Sigmoid colon (tissue), 7 donors: Measurements from ENCODE around the gene PDK2. TPM values are rescaled to one million over a fixed set of nuclear protein-coding genes. Genes with fewer than 3 reads are reported as not detected.

Source experiments
- DNase-seq: peaks from one replicate; pipeline ENCODE4 v3.0.0-alpha.2; 2019
- H3K27ac ChIP-seq, 4 donors: fragments of 200-600 bp; sonication (generic); one replicate each; pipeline ENCODE4 v1.5.1; 2016 to 2019; ENCODE audit warnings: mild to moderate bottlenecking in 1 of 4
- H3K27me3 ChIP-seq, 3 donors: fragments of 200-600 bp; sonication (generic); one replicate each; pipeline ENCODE4 v1.5.1; 2019; ENCODE audit warnings: mild to moderate bottlenecking in 1 of 3
- H3K36me3 ChIP-seq, 4 donors: fragments of 200-600 bp; sonication (generic); one replicate each; pipeline ENCODE4 v1.5.1; 2016 to 2019
- H3K4me1 ChIP-seq, 4 donors: fragments of 200-600 bp; sonication (generic); one replicate each; pipeline ENCODE4 v1.5.1; 2017 to 2019
- H3K4me3 ChIP-seq, 4 donors: fragments of 200-600 bp; sonication (generic); one replicate each; pipeline ENCODE4 v1.5.1; 2017 to 2019; ENCODE audit warnings: mild to moderate bottlenecking in 2 of 4, moderate library complexity in 1 of 4
- H3K9me3 ChIP-seq, 4 donors: fragments of 200-600 bp in 3 of 4; sonication (generic) in 3 of 4; one replicate each; pipeline versions ENCODE4 v1.5.1 to v1.6.1; 2013 to 2019
- EP300 ChIP-seq, 4 donors: sonication (generic); formaldehyde crosslinking; IDR thresholded peaks; one replicate each; pipeline ENCODE4 v1.6.1; 2017; ENCODE audit warnings: antibody characterized with exemption in 4 of 4
- POLR2A ChIP-seq, 2 donors: fragments of 450-650 bp; IDR thresholded peaks; one replicate each; pipeline ENCODE4 v1.6.1; 2016; ENCODE audit warnings: antibody characterized with exemption in 2 of 2, mild to moderate bottlenecking in 2 of 2, moderate library complexity in 2 of 2
- POLR2AphosphoS5 ChIP-seq, 4 donors: sonication (generic); formaldehyde crosslinking; IDR thresholded peaks; one replicate each; pipeline ENCODE4 v1.6.1; 2017; ENCODE audit warnings: antibody characterized with exemption in 4 of 4
- WGBS, 2 donors: extraction: QIAGEN DNeasy Blood & Tissue Kit; methylation state at CpG; one replicate each; pipeline ENCODE4 v1.1.7; 2013; 5-methylcytosine and 5-hydroxymethylcytosine counted together
- intact Hi-C: fragments of 100-400 bp; cut with DNase I; formaldehyde crosslinking; loops from one replicate; pipeline ENCODE4 v1.15.1; 2023
- polyA plus RNA-seq, 3 donors: library from polyadenylated mRNA; stranded (reverse); fragments of 200-250 nt; gene quantifications; one replicate each; pipeline ENCODE4 v1.2.3, GENCODE V29; 2013
- total RNA-seq, 4 donors: library from RNA; depleted of rRNA; stranded (reverse); fragments of >200 nt; gene quantifications; one replicate each; pipeline ENCODE4 v1.1.0, GENCODE V29; 2016
- TF ChIP-seq, protein P1 (sequence below), 4 experiments: fragments of 450-650 bp in 3 of 4; fragments of 200-600 bp in 1 of 4; IDR thresholded peaks; one replicate each; pipeline ENCODE4 v1.5.1; 2016 to 2019; ENCODE audit warnings: antibody characterized with exemption in 4 of 4, mild to moderate bottlenecking in 3 of 4, moderate library complexity in 2 of 4
- donor health status: healthy with polysubstance abuse.
- donor health status: Bipolar disorder and iron deficiency.
- donor health status: healthy.

The PDK2 gene
- total and polyA plus RNA-seq, 7 donors, result 23.1 to 82.8 (median 43.9) TPM

- H3K4me1 ChIP-seq, result peaks cover 0 to 56% (median 41%) of the 10 kb centered on the region in 4 donors
- intact Hi-C loops, result no loop called here
These were observed 35.6 kb downstream of the PDK2 start for GRCh38 chr17:50130559-50131305.

DNA sequence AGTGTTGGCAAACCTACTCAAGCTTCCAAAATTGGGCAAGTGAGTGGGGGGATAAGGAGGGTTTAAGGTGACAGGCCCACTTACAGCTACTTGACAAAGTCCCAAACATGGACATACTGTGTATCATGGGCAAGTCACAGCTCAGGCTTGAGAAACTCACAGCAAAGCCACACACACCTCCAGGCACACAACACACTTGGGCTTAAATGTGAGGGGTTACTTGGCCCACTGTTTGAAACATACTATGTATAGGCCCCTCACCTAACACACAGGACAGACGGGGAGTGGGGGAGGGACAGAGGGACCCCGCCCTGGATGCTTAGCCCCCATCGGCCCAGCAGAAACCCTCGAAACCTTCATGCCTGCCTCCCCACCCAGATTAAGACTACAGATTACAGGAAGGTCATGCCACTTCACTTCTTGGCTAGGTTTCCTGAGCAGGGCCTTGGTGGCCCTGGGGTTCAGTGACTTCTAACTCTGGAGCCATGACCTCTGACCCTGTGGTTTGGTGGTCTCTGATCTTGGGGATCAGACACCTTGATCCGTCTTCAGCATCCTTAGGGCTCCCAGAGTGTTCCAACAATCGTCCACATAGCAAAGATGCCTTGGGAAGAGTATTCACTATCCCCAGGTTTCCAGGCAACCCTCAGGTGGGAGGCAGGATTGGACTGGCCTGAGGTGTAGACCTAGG, 37.1 kb downstream of the PDK2 start:
- Histone ChIP-seq H3K27ac (peak overlapping the region in 2 of 4 donors; percentile 73 to 75), H3K9me3 (no peaks in the 10 kb centered on the region), H3K4me3 (no peak overlapping the region), H3K36me3 (peaks cover 7 to 30% (median 20%) of the 10 kb centered on the region in 4 donors), H3K27me3 (peaks cover 7 to 25% (median 10%) of the 10 kb centered on the region in 3 donors), H3K4me1 (peaks cover 0 to 56% (median 41%) of the 10 kb centered on the region in 4 donors)
- TF ChIP-seq EP300 (IDR thresholded peaks at IDR 0.05) (no peak), POLR2A (IDR thresholded peaks at IDR 0.05) (no peak), POLR2AphosphoS5 (IDR thresholded peaks at IDR 0.05) (no peak)
- TF ChIP-seq, protein P1, sequence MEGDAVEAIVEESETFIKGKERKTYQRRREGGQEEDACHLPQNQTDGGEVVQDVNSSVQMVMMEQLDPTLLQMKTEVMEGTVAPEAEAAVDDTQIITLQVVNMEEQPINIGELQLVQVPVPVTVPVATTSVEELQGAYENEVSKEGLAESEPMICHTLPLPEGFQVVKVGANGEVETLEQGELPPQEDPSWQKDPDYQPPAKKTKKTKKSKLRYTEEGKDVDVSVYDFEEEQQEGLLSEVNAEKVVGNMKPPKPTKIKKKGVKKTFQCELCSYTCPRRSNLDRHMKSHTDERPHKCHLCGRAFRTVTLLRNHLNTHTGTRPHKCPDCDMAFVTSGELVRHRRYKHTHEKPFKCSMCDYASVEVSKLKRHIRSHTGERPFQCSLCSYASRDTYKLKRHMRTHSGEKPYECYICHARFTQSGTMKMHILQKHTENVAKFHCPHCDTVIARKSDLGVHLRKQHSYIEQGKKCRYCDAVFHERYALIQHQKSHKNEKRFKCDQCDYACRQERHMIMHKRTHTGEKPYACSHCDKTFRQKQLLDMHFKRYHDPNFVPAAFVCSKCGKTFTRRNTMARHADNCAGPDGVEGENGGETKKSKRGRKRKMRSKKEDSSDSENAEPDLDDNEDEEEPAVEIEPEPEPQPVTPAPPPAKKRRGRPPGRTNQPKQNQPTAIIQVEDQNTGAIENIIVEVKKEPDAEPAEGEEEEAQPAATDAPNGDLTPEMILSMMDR (IDR thresholded peaks at IDR 0.05), result no peak
- 77 to 82% methylated on average over 6 of the region's 6 CpGs for WGBS, 2 donors
- intact Hi-C loops, result no loop called here
- no peak for DNase-seq

More at GRCh38 chr17:50130559-50131305, 35.6 kb downstream of the PDK2 start:
- Histone ChIP-seq H3K9me3 (no peaks in the 10 kb centered on the region), H3K27me3 (peaks cover 7 to 25% (median 10%) of the 10 kb centered on the region in 3 donors), H3K36me3 (peaks cover 0 to 15% (median 11%) of the 10 kb centered on the region in 4 donors), H3K27ac (peak overlapping the region in 1 of 4 donors; percentile 33), H3K4me3 (peak overlapping the region in 3 of 4 donors; percentile 51 to 61 (median 59))
- DNase-seq, result no peak
- TF ChIP-seq, protein P1 (IDR thresholded peaks at IDR 0.05), result no peak
- TF ChIP-seq EP300 (IDR thresholded peaks at IDR 0.05) (no peak), POLR2AphosphoS5 (IDR thresholded peaks at IDR 0.05) (no peak), POLR2A (IDR thresholded peaks at IDR 0.05) (no peak)
- WGBS, 2 donors, result 29 to 52% methylated on average over 19 of the region's 19 CpGs

DNA sequence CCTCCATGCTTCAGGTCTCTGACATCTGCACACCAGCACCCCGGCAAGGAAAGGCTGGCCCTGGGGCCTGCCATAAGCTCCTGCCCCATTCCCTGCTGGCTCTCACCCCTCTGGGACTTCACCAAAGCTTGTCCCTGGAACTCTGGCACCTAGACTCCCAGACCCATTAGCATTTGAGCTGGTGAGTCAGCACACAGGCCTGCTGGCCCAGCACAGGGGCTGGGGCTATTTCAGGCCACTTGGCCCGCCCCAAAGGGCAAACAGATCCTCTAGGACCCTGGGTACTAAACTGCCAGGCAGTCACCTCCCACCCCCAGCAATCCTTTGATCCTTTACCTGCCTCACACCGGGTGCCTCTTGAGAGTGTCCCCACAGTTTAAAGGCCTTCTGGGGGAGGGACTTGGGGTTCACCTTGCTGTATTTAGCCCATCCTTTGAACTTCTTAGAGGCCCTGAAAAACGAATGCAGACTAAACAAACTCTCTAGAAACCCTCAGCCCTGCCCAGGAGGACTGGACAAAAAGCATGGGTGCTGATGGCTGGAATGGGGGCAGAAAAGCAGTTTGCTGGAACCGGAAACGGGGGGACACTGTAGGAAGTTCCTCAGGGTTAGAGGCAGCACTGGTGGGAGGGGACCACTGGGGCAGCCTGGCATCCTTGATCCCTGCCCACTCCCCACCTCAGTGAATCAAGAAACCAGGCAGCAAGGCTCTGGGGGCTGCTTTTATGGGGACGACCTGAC, 38.0 kb downstream of the PDK2 start:
- intact Hi-C loops, result no loop called here
- 58 to 66% methylated on average over 7 of the region's 7 CpGs for WGBS, 2 donors
- Histone ChIP-seq H3K27ac (peak overlapping the region; percentile 51 to 75 (median 64)), H3K4me3 (no peak overlapping the region), H3K4me1 (peaks cover 0 to 54% (median 41%) of the 10 kb centered on the region in 4 donors), H3K36me3 (peaks cover 7 to 40% (median 28%) of the 10 kb centered on the region in 4 donors), H3K27me3 (peaks cover 7 to 23% (median 10%) of the 10 kb centered on the region in 3 donors), H3K9me3 (no peaks in the 10 kb centered on the region)
- TF ChIP-seq POLR2A (IDR thresholded peaks at IDR 0.05) (no peak), EP300 (IDR thresholded peaks at IDR 0.05) (no peak)
- no peak for DNase-seq

- WGBS, 2 donors, result 23 to 58% methylated on average over 16 of the region's 16 CpGs
- DNase-seq, result no peak
- no peaks in the 10 kb centered on the region for H3K9me3 ChIP-seq
- intact Hi-C loops, result no loop called here
- TF ChIP-seq, protein P1 (IDR thresholded peaks at IDR 0.05), result no peak
- H3K4me3 ChIP-seq, result no peak overlapping the region
- peak overlapping the region; percentile 51 to 75 (median 64) for H3K27ac ChIP-seq
- peaks cover 7 to 19% (median 10%) of the 10 kb centered on the region in 3 donors for H3K27me3 ChIP-seq
- peaks cover 10 to 45% (median 33%) of the 10 kb centered on the region in 4 donors for H3K36me3 ChIP-seq
- H3K4me1 ChIP-seq, result peaks cover 0 to 49% (median 38%) of the 10 kb centered on the region in 4 donors
These were observed 38.6 kb downstream of the PDK2 start for GRCh38 chr17:50133769-50134099.
